ENCODE measurements around the gene TSPEAR.
A peak's percentile ranks its signal among the peaks of the same experiment; 100 is the strongest.
"Not testable (repeated sequence)": the region's sequence is repeated elsewhere in the genome, so short reads cannot be mapped to it uniquely, and the experiment has no call there.

The TSPEAR gene

GRCh38 chr21:44600118-44600978 is 111.0 kb downstream of the TSPEAR start, which contains the start of gene KRTAP10-7:
KRTAP10-7 (plus strand) TSS chr21:44600597; CDS start chr21:44600622, 25 bp downstream.
- not testable (repeated sequence) for DNase-seq

DNA sequence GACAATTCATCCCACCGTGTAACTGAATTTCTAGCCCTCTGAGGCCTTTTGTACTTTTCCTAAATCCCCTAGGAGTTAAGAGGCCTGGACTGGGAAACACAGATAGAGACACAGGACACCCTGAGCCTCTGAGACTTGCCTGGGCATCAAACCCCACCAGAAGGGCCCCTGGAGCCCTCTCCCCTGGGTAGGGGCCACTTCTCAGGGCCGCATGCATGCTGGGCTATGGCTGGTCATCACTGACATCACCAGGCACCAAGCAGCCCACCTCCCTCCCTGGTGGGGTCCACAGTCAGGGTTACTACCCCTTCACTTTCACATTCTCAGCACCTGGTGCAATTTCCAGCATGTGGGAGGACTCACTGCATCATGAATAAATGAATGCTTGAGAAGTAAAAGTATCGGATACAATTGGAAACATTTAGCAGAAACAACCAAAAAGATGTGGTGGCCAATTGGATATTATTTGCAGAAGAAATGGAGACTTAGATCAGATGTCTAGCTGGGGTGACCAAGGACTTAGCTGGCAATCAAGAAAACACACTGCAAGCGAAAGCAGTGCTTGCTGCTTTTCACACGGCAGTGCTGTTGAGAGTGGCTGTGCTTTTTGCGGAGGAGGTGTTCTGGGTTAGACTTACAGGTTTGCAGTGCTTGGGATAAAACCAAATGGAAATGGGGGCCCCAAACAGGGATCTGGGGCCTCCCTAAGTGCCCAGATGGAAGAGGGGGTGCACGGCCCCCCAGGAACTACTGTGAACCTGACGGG is 111.9 kb downstream of the TSPEAR start:
- no peak for DNase-seq

GRCh38 chr21:44598061-44598460 is 113.3 kb downstream of the TSPEAR start:
- no peak for DNase-seq

DNA sequence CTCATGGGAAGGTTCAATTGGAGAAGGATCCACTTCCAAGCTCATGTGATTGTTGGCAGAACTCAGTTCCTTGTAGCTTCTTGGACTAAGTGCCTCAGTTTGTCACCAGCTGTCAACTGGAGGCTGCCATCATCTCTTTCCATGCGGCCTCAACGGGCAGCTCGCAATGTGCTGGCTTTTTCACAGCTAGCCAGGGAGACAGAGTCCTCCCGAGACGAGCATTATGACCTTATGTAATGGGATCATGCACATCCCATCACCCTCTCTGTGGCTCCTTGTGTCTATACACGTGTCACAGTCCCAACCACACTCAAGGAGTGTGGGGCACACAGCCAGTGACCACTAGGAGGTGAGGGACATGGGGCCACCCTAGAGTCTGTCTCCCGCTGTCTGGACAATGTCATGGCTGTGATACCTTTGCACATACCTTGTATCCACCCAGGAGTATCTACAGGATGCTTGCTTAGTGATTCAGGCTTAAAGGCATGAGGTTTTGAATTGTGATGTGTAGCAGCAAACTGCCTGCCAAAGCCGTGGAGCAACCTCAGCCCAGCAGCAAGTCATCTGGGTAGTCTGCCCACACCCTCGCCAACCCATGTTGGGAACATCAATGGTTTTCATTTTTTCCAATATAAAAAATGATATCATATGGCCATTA is 115.2 kb downstream of the TSPEAR start:
- no peak for DNase-seq

DNA sequence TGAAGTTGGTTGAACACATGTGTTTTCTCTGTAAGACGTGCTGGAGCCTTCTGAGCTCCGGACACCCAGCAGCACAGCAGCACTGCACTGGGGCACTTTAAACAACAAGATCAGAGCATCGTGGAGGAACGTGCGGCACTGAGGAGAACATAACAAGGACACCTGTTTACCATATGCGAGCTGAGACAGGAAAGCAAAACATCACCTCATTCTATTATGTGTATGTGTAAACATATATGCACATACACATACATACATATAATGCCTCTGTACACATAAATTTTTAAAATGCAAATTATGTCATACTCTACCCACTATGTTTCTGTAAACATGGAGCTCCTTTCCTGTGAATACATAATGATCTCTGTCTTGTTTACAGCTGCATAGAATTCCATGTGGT is 115.8 kb downstream of the TSPEAR start:
- no peak for DNase-seq

- DNase-seq, result no peak
These were observed 116.9 kb downstream of the TSPEAR start for GRCh38 chr21:44594406-44594916.

GRCh38 chr21:44593598-44594405 is 117.6 kb downstream of the TSPEAR start:
- no peak for DNase-seq

- DNase-seq, result no peak
These were observed 118.7 kb downstream of the TSPEAR start, which contains the start of gene KRTAP10-6 for GRCh38 chr21:44592446-44593311. KRTAP10-6 (minus strand) TSS chr21:44592505; CDS start chr21:44592484, 21 bp downstream.

- DNase-seq, result not testable (repeated sequence)
These were observed 119.6 kb downstream of the TSPEAR start for GRCh38 chr21:44591801-44592130.

DNA sequence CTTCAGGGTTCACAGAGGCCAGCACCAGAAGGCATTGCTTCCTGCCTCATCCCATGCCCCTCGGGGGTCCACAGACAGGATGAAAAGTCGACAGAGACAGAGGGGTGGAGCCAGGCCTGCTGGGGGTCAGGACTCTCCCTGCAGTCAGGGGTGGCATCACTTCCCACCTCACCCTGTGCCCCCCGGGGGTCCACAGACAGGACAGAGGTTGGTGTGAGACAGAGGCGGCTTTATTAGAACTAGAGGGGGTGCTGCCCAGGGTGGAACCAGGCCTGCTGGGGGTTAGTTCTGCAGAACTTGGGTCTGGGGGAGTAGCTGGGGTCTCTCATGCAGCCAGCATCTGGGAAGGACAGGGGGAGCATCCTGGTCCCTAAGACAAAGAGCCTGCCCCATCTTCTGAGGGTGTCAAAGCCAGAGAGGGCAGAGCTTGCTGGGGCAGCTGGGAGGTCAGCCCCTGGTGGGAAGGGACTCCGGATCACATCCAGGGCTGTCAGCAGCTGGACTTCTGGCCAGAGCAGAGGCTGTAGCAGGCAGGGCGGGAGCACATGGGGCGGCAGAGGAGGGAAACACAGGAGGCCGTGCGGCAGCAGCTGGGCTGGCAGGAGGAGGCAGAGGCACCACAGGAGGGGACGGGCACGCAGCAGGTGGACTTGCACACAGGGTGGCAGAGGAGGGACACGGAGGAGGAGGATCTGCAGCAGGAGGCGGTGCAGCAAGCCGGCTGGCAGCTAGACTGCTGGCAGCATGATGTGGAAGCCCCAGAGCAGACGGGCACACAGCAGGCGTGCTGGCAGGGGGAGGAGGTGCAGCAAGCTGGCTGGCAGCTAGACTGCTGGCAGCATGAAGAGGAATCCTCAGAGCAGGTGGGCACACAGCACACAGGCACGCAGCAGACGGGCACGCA is 120.2 kb downstream of the TSPEAR start:
- DNase-seq, result not testable (repeated sequence)

- no peak for DNase-seq
These were observed 121.1 kb downstream of the TSPEAR start for GRCh38 chr21:44590311-44590721.

GRCh38 chr21:44589586-44590305 is 121.6 kb downstream of the TSPEAR start:
- no peak for DNase-seq

DNA sequence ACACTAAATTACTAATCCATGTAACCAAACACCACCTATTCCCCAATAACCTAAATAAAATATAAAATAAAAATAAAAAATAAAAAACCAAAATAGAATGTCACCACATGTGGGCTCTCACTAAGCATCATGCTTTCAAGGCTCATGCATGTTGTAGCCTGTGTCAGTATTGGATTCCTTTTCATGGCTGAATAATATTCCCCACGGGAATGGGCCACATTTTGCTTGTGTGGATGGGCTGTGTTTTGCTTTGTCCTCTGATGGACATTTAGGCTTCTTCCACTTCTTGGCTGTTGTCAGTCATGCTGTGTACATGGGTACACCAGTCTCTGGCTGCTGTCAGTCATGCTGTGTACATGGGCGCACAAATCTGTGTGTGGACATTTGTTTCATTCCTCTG is 122.3 kb downstream of the TSPEAR start:
- no peak for DNase-seq

DNA sequence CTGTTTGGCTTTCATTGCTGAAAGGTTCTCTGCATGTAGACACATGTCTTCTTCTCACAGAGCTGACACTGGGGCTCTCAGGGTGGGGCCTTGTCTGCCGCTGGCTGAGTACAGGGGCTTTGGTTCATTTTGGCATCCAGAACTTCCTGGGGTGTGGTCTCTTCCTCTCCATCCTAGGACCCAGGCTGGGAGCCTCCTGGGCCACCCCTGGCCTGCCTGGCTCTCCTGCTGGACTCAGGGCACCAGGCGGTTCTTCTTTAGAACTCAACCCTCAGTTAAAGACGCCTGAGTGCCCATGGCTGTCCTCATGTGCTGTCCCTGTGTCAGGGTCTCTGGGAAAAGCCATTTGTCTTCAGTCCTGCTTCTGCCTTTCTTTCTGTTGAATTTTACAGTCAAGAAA is 125.5 kb downstream of the TSPEAR start:
- DNase-seq, result no peak

DNA sequence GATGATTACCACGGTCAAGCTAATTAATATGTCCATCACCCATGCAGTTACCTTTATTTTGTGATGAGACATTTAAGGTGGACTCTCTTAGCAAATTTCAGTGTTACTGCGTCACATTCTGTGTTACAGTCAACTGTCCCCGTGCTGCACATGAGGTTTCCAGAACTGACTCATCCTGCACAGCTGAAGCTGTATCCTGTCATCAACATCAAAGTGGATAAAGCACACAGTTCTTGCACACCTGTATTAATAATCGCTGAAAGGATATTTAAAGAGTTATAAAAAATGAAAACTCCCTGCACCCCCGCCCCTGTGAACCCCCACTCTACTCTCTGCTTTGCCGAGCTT is 127.6 kb downstream of the TSPEAR start:
- DNase-seq, result peak; percentile 7

DNA sequence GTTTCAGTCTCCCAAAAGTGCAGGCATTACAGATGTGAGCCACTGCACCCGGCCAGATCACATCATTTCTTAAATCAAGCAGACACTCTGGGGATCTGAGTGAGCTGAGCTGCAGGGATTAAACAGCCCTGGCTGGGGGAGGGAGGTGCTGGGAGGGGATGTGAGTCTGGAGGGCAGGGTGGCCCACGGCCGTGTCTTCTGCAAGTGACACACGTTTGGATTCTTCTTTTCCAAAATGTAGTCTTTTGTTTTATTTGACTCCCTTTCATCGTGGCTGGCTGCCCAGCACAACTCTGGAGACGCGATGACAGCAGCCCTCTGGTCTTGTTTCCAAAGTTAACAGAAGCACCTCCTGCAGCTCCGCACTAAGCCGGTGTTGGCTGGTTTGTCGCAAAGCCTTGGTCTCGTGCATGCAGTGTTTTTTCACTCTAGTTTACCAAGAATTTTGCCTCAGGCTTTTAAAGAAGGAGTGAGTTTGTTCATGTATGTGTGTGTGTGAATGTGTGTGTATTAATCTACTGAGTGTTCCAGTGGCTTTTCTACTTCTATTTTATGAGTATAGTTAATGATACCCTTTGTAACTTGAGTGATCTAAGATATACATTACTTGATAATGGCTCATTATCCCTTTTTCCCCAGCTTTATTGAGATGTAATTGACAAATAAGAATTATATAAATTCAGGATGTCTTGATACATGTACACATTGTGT is 128.1 kb downstream of the TSPEAR start:
- no peak for DNase-seq

GRCh38 chr21:44582055-44582454 is 129.3 kb downstream of the TSPEAR start:
- no peak for DNase-seq

DNA sequence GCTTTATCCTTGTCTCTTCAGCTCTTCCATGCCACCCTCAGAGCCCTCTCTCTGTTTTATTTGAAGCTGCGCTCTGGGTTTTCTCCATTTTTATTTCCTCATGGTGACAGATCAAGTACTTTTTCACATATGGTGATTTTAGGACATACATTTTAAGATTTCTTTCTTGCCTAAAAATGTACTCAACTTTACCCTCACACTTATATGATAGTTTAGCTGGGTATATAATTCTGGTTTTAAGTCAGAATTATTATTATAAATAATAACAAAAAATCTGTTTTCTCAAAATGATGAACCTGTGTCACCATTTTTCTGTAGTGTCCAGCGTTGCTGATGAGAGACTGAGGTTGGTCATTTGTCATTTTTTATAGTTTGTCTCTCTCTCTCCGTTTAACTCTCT is 130.2 kb downstream of the TSPEAR start:
- DNase-seq, result no peak
